A549 (cell line): ENCODE measurements around the gene CENPL.

ENCODE experiments used
- CTCF ChIP-seq: fragments of >200 bp; sonication (Bioruptor Twin); formaldehyde crosslinking; IDR thresholded peaks from 3 replicates; pipeline ENCODE4 v1.5.1; 2016
- MAZ ChIP-seq: fragments of 150-350 bp; IDR thresholded peaks from 2 replicates; pipeline ENCODE4 v1.6.1; 2014; ENCODE audit warnings: antibody characterized with exemption, low read depth, low read length, borderline replicate concordance
- POLR2A ChIP-seq: IDR thresholded peaks from 2 replicates; pipeline ENCODE4 v1.6.1; 2012; ENCODE audit warnings: mild to moderate bottlenecking, low read length

GRCh38 chr1:173863224-173864161 is 38.8 kb upstream of the CENPL start:
- TF ChIP-seq MAZ: no peak
- no peak for TF ChIP-seq CTCF
- no peak for TF ChIP-seq POLR2A
